ENCODE results near the gene NOPCHAP1. TPM values are rescaled to one million over a fixed set of nuclear protein-coding genes. Genes with fewer than 3 reads are reported as not detected.

NOPCHAP1 gene
- total RNA-seq, 1 donor from 2014 or later = 26.0 TPM

GRCh38 chr12:104969343-104969742, 16.8 kb upstream of the NOPCHAP1 start:
- Mint-ChIP-seq H3K27me3 (ENCODE audit: low read depth) (no peaks in the 10 kb centered on the region), H3K4me1 (peaks cover 4% of the 10 kb centered on the region), H3K36me3 (ENCODE audit: low read depth) (no peaks in the 10 kb centered on the region), H3K4me3 (no peak overlapping the region), H3K9me3 (no peaks in the 10 kb centered on the region), H3K27ac (ENCODE audit: unreplicated experiment) (no peak overlapping the region)
- no peak for DNase-seq (ENCODE audit: low read depth, low spot score)
- no peak for TF ChIP-seq CTCF (conservative IDR thresholded peaks at IDR 0.05)

GRCh38 chr12:104971306-104971705, 14.8 kb upstream of the NOPCHAP1 start:
- no peak for TF ChIP-seq CTCF (conservative IDR thresholded peaks at IDR 0.05)
- Mint-ChIP-seq H3K36me3 (ENCODE audit: low read depth) (no peaks in the 10 kb centered on the region), H3K4me1 (no peaks in the 10 kb centered on the region), H3K27me3 (ENCODE audit: low read depth) (no peaks in the 10 kb centered on the region), H3K4me3 (no peak overlapping the region), H3K9me3 (no peaks in the 10 kb centered on the region), H3K27ac (ENCODE audit: unreplicated experiment) (no peak overlapping the region)
- DNase-seq (ENCODE audit: low read depth, low spot score) = no peak

GRCh38 chr12:104973250-104973649, 12.9 kb upstream of the NOPCHAP1 start:
- Mint-ChIP-seq H3K4me3 (no peak overlapping the region), H3K27ac (ENCODE audit: unreplicated experiment) (no peak overlapping the region), H3K9me3 (no peaks in the 10 kb centered on the region), H3K4me1 (no peaks in the 10 kb centered on the region), H3K27me3 (ENCODE audit: low read depth) (no peaks in the 10 kb centered on the region), H3K36me3 (ENCODE audit: low read depth) (no peaks in the 10 kb centered on the region)
- no peak for DNase-seq (ENCODE audit: low read depth, low spot score)
- no peak for TF ChIP-seq CTCF (conservative IDR thresholded peaks at IDR 0.05)

- H3K4me3 Mint-ChIP-seq = no peak overlapping the region
- no peak overlapping the region for H3K27ac Mint-ChIP-seq (ENCODE audit: unreplicated experiment)
- H3K4me1 Mint-ChIP-seq = no peaks in the 10 kb centered on the region
- no peak for DNase-seq (ENCODE audit: low read depth, low spot score)
- no peak for TF ChIP-seq CTCF (conservative IDR thresholded peaks at IDR 0.05)
- H3K9me3 Mint-ChIP-seq = no peaks in the 10 kb centered on the region
- no peaks in the 10 kb centered on the region for H3K27me3 Mint-ChIP-seq (ENCODE audit: low read depth)
- H3K36me3 Mint-ChIP-seq (ENCODE audit: low read depth) = no peaks in the 10 kb centered on the region
Measured at GRCh38 chr12:104974626-104975290, 11.4 kb upstream of the NOPCHAP1 start.

- TF ChIP-seq CTCF (conservative IDR thresholded peaks at IDR 0.05) = no peak
- DNase-seq (ENCODE audit: low read depth, low spot score) = no peak
- Mint-ChIP-seq H3K27me3 (ENCODE audit: low read depth) (peaks cover 2% of the 10 kb centered on the region), H3K4me3 (no peak overlapping the region), H3K9me3 (no peaks in the 10 kb centered on the region), H3K4me1 (no peaks in the 10 kb centered on the region), H3K27ac (ENCODE audit: unreplicated experiment) (no peak overlapping the region), H3K36me3 (ENCODE audit: low read depth) (no peaks in the 10 kb centered on the region)
Measured at GRCh38 chr12:104975587-104976343, 10.4 kb upstream of the NOPCHAP1 start.
